Hepatocyte (in vitro differentiated cells): ENCODE data around the gene UBIAD1. TPM values are rescaled to one million over a fixed set of nuclear protein-coding genes. Genes with fewer than 3 reads are reported as not detected.
A peak's percentile ranks its signal among the peaks of the same experiment; 100 is the strongest.
"Not testable (repeated sequence)": the region's sequence is repeated elsewhere in the genome, so short reads cannot be mapped to it uniquely, and the experiment has no call there.

Source experiments
- DNase-seq: peaks from one replicate; pipeline ENCODE4 v3.0.0-alpha.2; 2016; ENCODE audit warnings: low spot score
- H2AFZ ChIP-seq: fragments of 200-600 bp; sonication (generic); 2 replicates; pipeline ENCODE4 v1.6.0; 2016; ENCODE audit warnings: antibody characterized with exemption, mild to moderate bottlenecking
- H3K27ac ChIP-seq: fragments of 200-600 bp; sonication (generic); 2 replicates; pipeline ENCODE4 v1.5.1; 2016; ENCODE audit warnings: mild to moderate bottlenecking
- H3K27me3 ChIP-seq: fragments of 200-600 bp; sonication (generic); 2 replicates; pipeline ENCODE4 v1.6.1; 2016
- H3K36me3 ChIP-seq: fragments of 200-600 bp; sonication (generic); replicated peaks from 2 replicates; pipeline ENCODE4 v1.5.1; 2016; ENCODE audit warnings: low read depth; ENCODE audit not compliant: insufficient read depth
- H3K4me1 ChIP-seq: fragments of 200-600 bp; sonication (generic); 2 replicates; pipeline ENCODE4 v1.5.1; 2016; ENCODE audit warnings: mild to moderate bottlenecking, moderate library complexity; ENCODE audit not compliant: insufficient read depth
- H3K4me2 ChIP-seq: fragments of 200-600 bp; sonication (generic); 2 replicates; pipeline ENCODE4 v1.6.0; 2016
- H3K4me3 ChIP-seq: fragments of 200-600 bp; sonication (generic); 2 replicates; pipeline ENCODE4 v1.5.1; 2016; ENCODE audit warnings: mild to moderate bottlenecking
- H3K79me2 ChIP-seq: fragments of 200-600 bp; sonication (generic); 2 replicates; pipeline ENCODE4 v1.6.0; 2017; ENCODE audit warnings: mild to moderate bottlenecking
- H3K9me2 ChIP-seq: fragments of 200-600 bp; sonication (generic); replicated peaks from 2 replicates; pipeline ENCODE4 v1.6.0; 2017; ENCODE audit warnings: mild to moderate bottlenecking; ENCODE audit not compliant: insufficient read depth
- H3K9me3 ChIP-seq: fragments of 200-600 bp; sonication (generic); 2 replicates; pipeline ENCODE4 v1.5.1; 2016; ENCODE audit warnings: low read depth, mild to moderate bottlenecking
- H4K20me1 ChIP-seq: fragments of 200-600 bp; sonication (generic); 2 replicates; pipeline ENCODE4 v1.6.0; 2016; ENCODE audit warnings: mild to moderate bottlenecking; ENCODE audit not compliant: insufficient read depth, poor library complexity, severe bottlenecking
- CTCF ChIP-seq: fragments of 200-600 bp; sonication (generic); IDR thresholded peaks from 2 replicates; pipeline ENCODE4 v1.5.1; 2016; ENCODE audit warnings: antibody characterized with exemption, mild to moderate bottlenecking; ENCODE audit not compliant: poor library complexity
- EZH2 ChIP-seq: fragments of 200-600 bp; sonication (generic); IDR thresholded peaks from 2 replicates; pipeline ENCODE4 v1.6.1; 2016; ENCODE audit warnings: antibody characterized with exemption, mild to moderate bottlenecking, borderline replicate concordance
- EZH2phosphoT487 ChIP-seq: fragments of 200-600 bp; sonication (generic); IDR thresholded peaks from one replicate; pipeline ENCODE4 v1.6.1; 2018; ENCODE audit warnings: antibody characterized with exemption, mild to moderate bottlenecking, low read depth, moderate library complexity; ENCODE audit not compliant: unreplicated experiment, severe bottlenecking
- WGBS: methylation state at CpG from one replicate; pipeline ENCODE4 v1.1.6; 2016; ENCODE audit warnings: low lambda C conversion rate; ENCODE audit errors: missing lambda C conversion rate; 5-methylcytosine and 5-hydroxymethylcytosine counted together
- polyA plus RNA-seq: library from polyadenylated mRNA; unstranded; fragments of >200 nt; fragmentation: Nextera tagmentation; extraction: Ambion mirVana; gene quantifications from 2 replicates; pipeline ENCODE4 v1.2.1, GENCODE V29; 2016
- total RNA-seq: library from RNA; depleted of rRNA; stranded (reverse); fragments of >200 nt; gene quantifications from 2 replicates; pipeline ENCODE4 v1.2.3, GENCODE V29; 2014

The UBIAD1 gene
- total and polyA plus RNA-seq, 2 experiments from 2014 or later, result 9.1 to 18.3 TPM

GRCh38 chr1:11266268-11267074 is 6.5 kb upstream of the UBIAD1 start:
- Histone ChIP-seq H3K4me1 (peaks cover 4% of the 10 kb centered on the region), H3K9me3 (no peaks in the 10 kb centered on the region), H3K36me3 (no peaks in the 10 kb centered on the region), H3K27ac (peak overlapping the region; percentile 81), H4K20me1 (no peaks in the 10 kb centered on the region), H2AFZ (no peak overlapping the region), H3K4me3 (no peak overlapping the region), H3K27me3 (no peaks in the 10 kb centered on the region), H3K4me2 (no peak overlapping the region), H3K9me2 (no peaks in the 10 kb centered on the region), H3K79me2 (peaks cover 8% of the 10 kb centered on the region)
- TF ChIP-seq EZH2, result no peak
- TF ChIP-seq EZH2phosphoT487, result no peak
- TF ChIP-seq CTCF, result no peak
- DNase-seq, result no peak
- WGBS, result 92% methylated on average over 12 of the region's 12 CpGs

GRCh38 chr1:11267350-11268337 is 5.4 kb upstream of the UBIAD1 start:
- H3K27me3 ChIP-seq, H3K4me3 ChIP-seq, H3K9me2 ChIP-seq, H4K20me1 ChIP-seq, H3K79me2 ChIP-seq, H3K9me3 ChIP-seq, H3K4me2 ChIP-seq, H3K4me1 ChIP-seq, H3K36me3 ChIP-seq, H2AFZ ChIP-seq: not testable (repeated sequence)
- peak overlapping the region; percentile 81 for H3K27ac ChIP-seq
- DNase-seq, result peak; percentile 26
- 89% methylated on average over 19 of the region's 19 CpGs for WGBS

- Histone ChIP-seq H3K9me2 (no peaks in the 10 kb centered on the region), H3K4me3 (no peak overlapping the region), H3K4me2 (peak overlapping the region; percentile 79), H3K27me3 (no peaks in the 10 kb centered on the region), H3K9me3 (no peaks in the 10 kb centered on the region), H2AFZ (peak overlapping the region; percentile 49), H3K27ac (peak overlapping the region; percentile 33), H3K4me1 (peaks cover 22% of the 10 kb centered on the region), H3K79me2 (peaks cover 38% of the 10 kb centered on the region), H3K36me3 (no peaks in the 10 kb centered on the region), H4K20me1 (no peaks in the 10 kb centered on the region)
- 12% methylated on average over 9 of the region's 9 CpGs for WGBS
- no peak for DNase-seq
- no peak for TF ChIP-seq EZH2phosphoT487
- peak; percentile 30 for TF ChIP-seq CTCF
Observed at GRCh38 chr1:11272544-11272831, 510 bp upstream of the UBIAD1 start.

GRCh38 chr1:11273595-11274234 is 717 bp downstream of the UBIAD1 start:
- peak overlapping the region; percentile 97 for H3K4me2 ChIP-seq
- H3K4me1 ChIP-seq, result peaks cover 22% of the 10 kb centered on the region
- H2AFZ ChIP-seq, result peak overlapping the region; percentile 96
- no peaks in the 10 kb centered on the region for H3K9me3 ChIP-seq
- peak overlapping the region; percentile 99 for H3K27ac ChIP-seq
- no peak for TF ChIP-seq EZH2phosphoT487
- no peak for TF ChIP-seq CTCF
- TF ChIP-seq EZH2, result no peak
- 8% methylated on average over 22 of the region's 22 CpGs for WGBS
- peak overlapping the region; percentile 89 for H3K4me3 ChIP-seq
- H3K9me2 ChIP-seq, result no peaks in the 10 kb centered on the region
- H3K79me2 ChIP-seq, result peaks cover 41% of the 10 kb centered on the region
- no peaks in the 10 kb centered on the region for H3K27me3 ChIP-seq
- no peak for DNase-seq
- H4K20me1 ChIP-seq, result peaks cover 3% of the 10 kb centered on the region
- H3K36me3 ChIP-seq, result no peaks in the 10 kb centered on the region
